Activated T-cell treated with anti-CD3 and anti-CD28 coated beads for 48 hours (primary cell): ENCODE measurements around the gene MTARC1.

Experiments used
- DNase-seq: peaks from one replicate; pipeline ENCODE4 v3.0.0-alpha.2; 2020; ENCODE audit warnings: low read depth

Gene MTARC1

GRCh38 chr1:220806408-220806807 is 19.7 kb downstream of the MTARC1 start:
- no peak for DNase-seq

- no peak for DNase-seq
These were observed 21.0 kb downstream of the MTARC1 start for GRCh38 chr1:220807726-220808125.

GRCh38 chr1:220808345-220809186 is 21.9 kb downstream of the MTARC1 start:
- DNase-seq, result no peak

- DNase-seq, result no peak
These were observed 22.5 kb downstream of the MTARC1 start for GRCh38 chr1:220809187-220809550.

GRCh38 chr1:220809704-220810103 is 23.0 kb downstream of the MTARC1 start:
- DNase-seq, result no peak

GRCh38 chr1:220810179-220810653 is 23.5 kb downstream of the MTARC1 start:
- peak; percentile 54 for DNase-seq

GRCh38 chr1:220810963-220811362 is 24.2 kb downstream of the MTARC1 start:
- no peak for DNase-seq

GRCh38 chr1:220811695-220812094 is 25.0 kb downstream of the MTARC1 start:
- DNase-seq, result no peak

GRCh38 chr1:220812308-220812707 is 25.6 kb downstream of the MTARC1 start:
- no peak for DNase-seq

GRCh38 chr1:220813013-220813412 is 26.3 kb downstream of the MTARC1 start:
- no peak for DNase-seq

GRCh38 chr1:220815409-220815808 is 28.7 kb downstream of the MTARC1 start:
- no peak for DNase-seq

- no peak for DNase-seq
These were observed 31.2 kb downstream of the MTARC1 start for GRCh38 chr1:220817907-220818306.

GRCh38 chr1:220818421-220819173 is 31.9 kb downstream of the MTARC1 start:
- no peak for DNase-seq

GRCh38 chr1:220819467-220820026 is 32.8 kb downstream of the MTARC1 start:
- no peak for DNase-seq

GRCh38 chr1:220824031-220824989 is 37.6 kb downstream of the MTARC1 start:
- no peak for DNase-seq

GRCh38 chr1:220825819-220826551 is 39.3 kb downstream of the MTARC1 start:
- DNase-seq, result no peak

GRCh38 chr1:220826729-220827128 is 40.0 kb downstream of the MTARC1 start:
- no peak for DNase-seq

GRCh38 chr1:220827445-220828178 is 40.9 kb downstream of the MTARC1 start:
- DNase-seq, result no peak

GRCh38 chr1:220828179-220828490 is 41.4 kb downstream of the MTARC1 start:
- no peak for DNase-seq

- no peak for DNase-seq
These were observed 42.4 kb downstream of the MTARC1 start for GRCh38 chr1:220828950-220829586.
